DMS153 (cell line): ENCODE measurements around the gene SLC26A5.

Experiments
- DNase-seq: peaks from one replicate; lab custom pipeline; 2025; lab: John Stamatoyannopoulos, UW

SLC26A5 gene

DNA sequence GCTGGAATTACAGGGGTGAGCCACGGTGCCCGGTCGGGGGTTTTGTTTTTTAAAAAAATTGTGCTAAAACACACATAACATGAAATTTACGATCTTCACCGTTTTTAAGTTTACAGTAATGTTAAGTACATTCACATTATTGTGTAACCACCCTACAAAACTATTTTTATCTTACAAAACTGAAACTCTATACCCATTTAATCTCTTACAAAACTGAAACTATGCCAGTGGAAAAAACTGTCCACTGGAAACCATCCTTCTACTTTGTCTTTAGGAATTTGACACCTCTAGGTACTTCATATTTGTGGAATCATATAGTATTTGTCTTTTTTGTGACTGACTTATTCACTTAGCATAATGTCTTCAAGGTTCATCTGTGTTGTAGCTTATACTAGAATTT lies 99.6 kb downstream of the SLC26A5 start:
- DNase-seq: no peak

DNA sequence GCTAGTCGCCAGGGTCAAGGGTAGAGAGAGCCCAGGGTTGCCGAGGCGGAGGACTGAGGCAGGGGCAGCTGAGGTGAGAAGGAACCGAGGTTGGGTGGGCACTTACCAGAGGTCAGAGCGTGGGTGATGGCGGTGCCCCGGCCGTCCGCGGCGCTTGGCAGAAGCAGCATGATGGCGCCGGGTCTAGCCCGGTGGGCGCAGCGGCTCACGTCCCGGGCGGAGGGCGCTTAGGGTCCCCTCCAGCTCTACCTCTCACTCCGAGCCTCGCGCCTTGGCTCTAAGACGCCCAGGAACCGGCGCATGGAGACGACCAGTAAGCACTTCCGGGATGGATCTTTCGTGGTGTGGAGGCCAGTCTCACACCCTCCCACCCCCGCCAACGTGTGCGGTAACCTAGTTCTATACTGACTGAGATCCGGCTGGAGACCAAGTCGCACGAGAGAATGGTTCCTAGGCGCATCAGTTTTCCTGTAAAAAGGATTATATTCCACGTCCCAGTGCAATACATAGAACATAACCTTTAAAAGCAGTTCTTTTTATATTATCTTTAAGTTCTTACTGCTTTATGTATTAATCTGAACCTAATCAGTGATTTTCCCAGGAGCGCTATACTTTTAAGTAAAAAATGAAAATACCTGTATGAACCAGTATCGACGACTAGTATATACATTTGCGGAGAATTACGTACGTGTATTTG lies 101.4 kb downstream of the SLC26A5 start, which contains the start of gene DNAJC2:
Gene DNAJC2, minus strand, starts transcription at position 315 of the 697 bp plus-strand sequence. Its CDS starts 145 bp downstream, at position 170.
- peak; percentile 79 for DNase-seq

DNA sequence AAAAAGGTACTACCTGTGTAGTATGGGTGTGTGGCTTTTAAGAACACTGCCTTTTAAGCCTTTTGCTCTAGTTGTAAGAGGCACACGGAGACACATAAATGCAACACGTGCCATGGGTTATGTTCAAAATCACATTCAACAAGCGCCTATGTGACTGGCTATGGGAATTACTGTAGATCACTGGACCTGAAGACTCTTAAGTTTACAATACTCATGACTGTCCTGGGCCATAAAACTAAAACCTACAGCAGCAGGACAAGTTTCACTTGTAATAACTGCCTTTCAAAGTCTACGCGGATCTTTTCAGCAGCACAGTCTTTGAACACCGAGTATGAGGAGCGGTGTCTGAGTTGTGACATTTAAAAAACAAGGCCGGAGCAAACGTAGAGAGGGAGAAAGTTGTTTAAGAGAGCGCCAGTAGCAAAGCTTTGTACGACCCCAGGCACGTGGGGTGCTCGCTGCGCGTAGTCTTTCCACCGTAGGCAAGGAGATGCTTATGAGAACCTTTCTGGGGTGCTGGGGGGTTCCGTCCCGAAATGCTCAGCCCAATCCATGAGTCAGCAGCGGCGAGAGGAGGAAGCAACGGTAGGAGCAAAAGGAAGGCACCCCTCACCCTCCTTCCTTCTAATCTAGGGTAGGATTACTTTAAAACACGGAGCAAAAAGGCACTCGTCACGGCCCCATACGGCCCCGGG lies 102.1 kb downstream of the SLC26A5 start:
- DNase-seq: no peak

DNA sequence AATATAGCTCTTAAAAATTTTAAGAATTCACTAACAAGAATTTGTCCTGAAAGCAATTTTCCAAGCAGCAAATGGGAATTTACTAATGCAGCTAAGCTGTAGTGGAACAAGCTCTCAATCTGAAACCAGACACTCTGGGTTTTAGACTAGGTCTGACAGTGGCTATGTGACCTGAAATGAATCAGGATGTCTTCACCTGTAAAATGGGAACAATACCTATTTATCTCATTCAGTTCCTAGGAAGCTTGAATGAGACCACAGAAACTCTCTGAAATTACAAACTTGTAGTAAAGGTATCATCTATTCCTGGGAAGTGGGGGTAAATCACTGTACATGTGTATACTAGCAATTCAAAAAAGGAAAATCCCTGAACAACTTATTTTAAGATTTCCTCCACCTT lies 102.7 kb downstream of the SLC26A5 start:
- DNase-seq: no peak

DNA sequence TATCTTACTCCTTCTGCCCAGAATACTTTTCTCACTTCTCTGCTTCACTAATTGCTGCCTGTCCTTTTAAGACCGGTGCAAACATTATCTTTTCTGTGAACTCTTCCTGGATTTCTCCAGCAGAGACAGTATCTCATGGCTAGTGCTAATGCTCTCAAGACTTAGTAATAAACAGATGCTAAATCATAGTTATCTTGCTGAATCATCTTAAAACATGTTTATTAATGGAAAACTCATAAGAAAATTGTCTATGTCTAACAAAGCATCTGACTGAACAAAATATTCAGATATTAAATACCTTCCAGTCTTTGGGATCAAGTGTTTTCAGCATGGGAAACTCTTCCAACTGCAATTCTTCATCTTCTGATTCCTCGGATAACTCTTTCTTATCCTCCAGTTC lies 104.5 kb downstream of the SLC26A5 start:
- DNase-seq: no peak

DNA sequence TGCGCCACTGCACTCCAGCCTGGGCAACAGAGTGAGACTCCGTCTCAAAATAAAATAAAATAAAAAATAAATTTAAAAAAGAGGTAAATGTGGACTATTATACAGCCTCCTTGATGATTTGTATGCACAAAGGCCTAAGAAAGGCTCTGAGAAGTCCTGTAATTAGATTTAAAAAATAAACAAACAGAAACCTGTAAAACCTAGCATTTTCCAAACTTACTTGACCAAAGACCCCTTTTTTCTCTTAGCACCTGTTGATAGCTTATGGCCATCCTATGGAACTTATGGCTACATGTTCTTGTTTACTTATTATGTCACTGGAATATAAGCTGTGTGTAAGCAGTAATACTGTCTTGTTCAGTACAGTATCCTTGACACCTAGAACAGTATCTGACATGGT lies 107.1 kb downstream of the SLC26A5 start:
- no peak for DNase-seq

DNA sequence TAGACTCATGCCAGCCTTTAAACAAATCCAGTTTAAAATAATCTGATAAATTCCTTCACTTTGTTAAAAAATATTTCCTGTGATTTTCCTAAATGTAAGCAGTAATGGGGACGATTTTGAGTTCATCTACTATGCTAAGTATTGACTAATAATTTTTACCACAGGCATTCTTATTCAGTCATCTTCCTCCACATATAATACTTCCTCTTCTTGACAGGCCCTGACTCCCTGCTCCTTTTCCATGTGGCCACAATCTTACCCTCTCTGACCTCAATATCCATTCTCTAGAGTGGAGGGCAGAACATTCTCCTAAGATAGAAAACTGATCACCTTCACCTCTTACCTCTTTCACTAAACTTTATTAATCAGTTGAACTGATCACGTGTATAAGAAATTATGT lies 109.2 kb downstream of the SLC26A5 start:
- no peak for DNase-seq

DNA sequence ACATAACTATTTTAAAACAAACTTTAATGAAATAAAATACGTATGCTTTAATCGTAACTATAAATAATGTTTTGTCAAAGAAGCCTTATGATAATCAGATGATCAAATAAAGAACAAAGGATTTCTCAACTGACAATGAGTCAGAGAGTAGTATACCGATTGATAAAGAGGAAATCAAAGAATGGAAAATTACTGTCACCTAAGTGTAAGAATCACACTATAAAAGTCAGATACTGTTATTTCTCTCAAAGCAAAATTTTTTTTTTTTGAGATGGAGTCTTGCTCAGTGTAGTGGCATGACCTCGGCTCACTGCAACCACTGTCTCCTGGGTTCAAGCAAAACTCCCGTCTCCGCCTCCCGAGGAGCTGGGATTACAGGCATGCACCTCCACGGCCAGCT lies 120.3 kb downstream of the SLC26A5 start:
- no peak for DNase-seq
